Fibroblast of lung (primary cell): ENCODE measurements around the gene SOX10.

Experiments
- EZH2 ChIP-seq: IDR thresholded peaks from 2 replicates; pipeline ENCODE4 v1.5.1; 2012; ENCODE audit warnings: low read length, control low read depth, mild to moderate bottlenecking; ENCODE audit errors: missing control alignments
- TF ChIP-seq, protein P1 (sequence below), 2 donors: IDR thresholded peaks in 1 of 2; conservative IDR thresholded peaks in 1 of 2; 1 replicate in 1 of 2; 2 replicates in 1 of 2; pipeline ENCODE4 v1.5.1; 2011 to 2012; ENCODE audit warnings: low read length in 2 of 2, control low read depth in 1 of 2, inconsistent platforms in 1 of 2, low read depth in 1 of 2, mild to moderate bottlenecking in 1 of 2

DNA sequence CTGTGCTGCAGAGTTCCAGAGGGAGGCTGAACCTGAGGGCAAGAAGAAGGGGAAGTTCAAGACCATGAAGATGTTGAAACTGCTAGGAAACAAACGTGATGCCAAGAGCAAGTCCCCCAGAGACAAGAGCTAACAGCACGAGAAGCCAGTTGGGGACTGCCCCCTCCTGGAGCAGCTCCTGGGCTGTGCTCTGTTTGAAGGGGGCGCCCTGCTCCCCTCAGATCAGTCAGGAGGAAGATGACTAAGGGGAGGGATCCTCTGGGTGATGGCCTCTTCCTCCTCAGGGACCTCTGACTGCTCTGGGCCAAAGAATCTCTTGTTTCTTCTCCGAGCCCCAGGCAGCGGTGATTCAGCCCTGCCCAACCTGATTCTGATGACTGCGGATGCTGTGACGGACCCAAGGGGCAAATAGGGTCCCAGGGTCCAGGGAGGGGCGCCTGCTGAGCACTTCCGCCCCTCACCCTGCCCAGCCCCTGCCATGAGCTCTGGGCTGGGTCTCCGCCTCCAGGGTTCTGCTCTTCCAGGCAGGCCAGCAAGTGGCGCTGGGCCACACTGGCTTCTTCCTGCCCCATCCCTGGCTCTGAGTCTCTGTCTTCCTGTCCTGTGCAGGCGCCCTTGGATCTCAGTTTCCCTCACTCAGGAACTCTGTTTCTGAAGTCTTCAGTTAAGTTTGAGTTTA, 43.5 kb downstream of the SOX10 start:
- TF ChIP-seq, protein P1, sequence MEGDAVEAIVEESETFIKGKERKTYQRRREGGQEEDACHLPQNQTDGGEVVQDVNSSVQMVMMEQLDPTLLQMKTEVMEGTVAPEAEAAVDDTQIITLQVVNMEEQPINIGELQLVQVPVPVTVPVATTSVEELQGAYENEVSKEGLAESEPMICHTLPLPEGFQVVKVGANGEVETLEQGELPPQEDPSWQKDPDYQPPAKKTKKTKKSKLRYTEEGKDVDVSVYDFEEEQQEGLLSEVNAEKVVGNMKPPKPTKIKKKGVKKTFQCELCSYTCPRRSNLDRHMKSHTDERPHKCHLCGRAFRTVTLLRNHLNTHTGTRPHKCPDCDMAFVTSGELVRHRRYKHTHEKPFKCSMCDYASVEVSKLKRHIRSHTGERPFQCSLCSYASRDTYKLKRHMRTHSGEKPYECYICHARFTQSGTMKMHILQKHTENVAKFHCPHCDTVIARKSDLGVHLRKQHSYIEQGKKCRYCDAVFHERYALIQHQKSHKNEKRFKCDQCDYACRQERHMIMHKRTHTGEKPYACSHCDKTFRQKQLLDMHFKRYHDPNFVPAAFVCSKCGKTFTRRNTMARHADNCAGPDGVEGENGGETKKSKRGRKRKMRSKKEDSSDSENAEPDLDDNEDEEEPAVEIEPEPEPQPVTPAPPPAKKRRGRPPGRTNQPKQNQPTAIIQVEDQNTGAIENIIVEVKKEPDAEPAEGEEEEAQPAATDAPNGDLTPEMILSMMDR (conservative IDR thresholded peaks at IDR 0.05 in 1 of 2, IDR thresholded peaks at IDR 0.05 in 1 of 2; ENCODE audit: low read depth in 1 of 2, low read length in 2 of 2), result no peak
- TF ChIP-seq EZH2, result no peak
